HepG2 (cell line): ENCODE results near the gene METTL5. TPM values are rescaled to one million over a fixed set of nuclear protein-coding genes. Genes with fewer than 3 reads are reported as not detected.

ENCODE experiments used
- DNMT1 ChIP-seq: sonication (generic); formaldehyde crosslinking; IDR thresholded peaks from 2 replicates; pipeline ENCODE4 v1.5.1; 2020; ENCODE audit warnings: mild to moderate bottlenecking, missing genetic modification reagents
- FOSL2 ChIP-seq: sonication (generic); formaldehyde crosslinking; IDR thresholded peaks from 2 replicates; pipeline ENCODE4 v1.4.0; 2020; ENCODE audit warnings: missing genetic modification reagents
- HHEX ChIP-seq: IDR thresholded peaks from 2 replicates; pipeline ENCODE4 v1.6.1; 2016; ENCODE audit warnings: control low read depth
- MTA3 ChIP-seq: sonication (generic); formaldehyde crosslinking; IDR thresholded peaks from 2 replicates; pipeline ENCODE4 v1.4.0; 2020; ENCODE audit warnings: missing genetic modification reagents
- RFXANK ChIP-seq: IDR thresholded peaks from 2 replicates; pipeline ENCODE4 v1.6.1; 2016
- ZBTB37 ChIP-seq: sonication (generic); formaldehyde crosslinking; IDR thresholded peaks from 2 replicates; pipeline ENCODE4 v1.4.0; 2020; ENCODE audit warnings: mild to moderate bottlenecking, missing genetic modification reagents
- ZKSCAN1 ChIP-seq: fragments of 150-350 bp; IDR thresholded peaks from 2 replicates; pipeline ENCODE4 v1.6.1; 2014; ENCODE audit warnings: low read length
- ZNF17 ChIP-seq: sonication (generic); formaldehyde crosslinking; IDR thresholded peaks from 2 replicates; pipeline ENCODE4 v1.5.0; 2020; ENCODE audit warnings: mild to moderate bottlenecking, missing genetic modification reagents
- ZNF280D ChIP-seq: sonication (generic); formaldehyde crosslinking; IDR thresholded peaks from 2 replicates; pipeline ENCODE4 v1.5.1; 2020; ENCODE audit warnings: mild to moderate bottlenecking, missing genetic modification reagents
- ZNF556 ChIP-seq: sonication (generic); formaldehyde crosslinking; IDR thresholded peaks from 2 replicates; pipeline ENCODE4 v1.4.0; 2020; ENCODE audit warnings: mild to moderate bottlenecking, missing genetic modification reagents, borderline replicate concordance
- ZNF572 ChIP-seq: sonication (generic); formaldehyde crosslinking; IDR thresholded peaks from 2 replicates; pipeline ENCODE4 v1.5.1; 2020; ENCODE audit warnings: mild to moderate bottlenecking, missing genetic modification reagents
- ZNF644 ChIP-seq: IDR thresholded peaks from 2 replicates; pipeline ENCODE4 v1.6.1; 2016; ENCODE audit warnings: low read depth
- ZNF788 ChIP-seq: sonication (generic); formaldehyde crosslinking; IDR thresholded peaks from 2 replicates; pipeline ENCODE4 v1.5.0; 2020; ENCODE audit warnings: mild to moderate bottlenecking, missing genetic modification reagents, borderline replicate concordance
- polyA plus RNA-seq, 8 experiments: library from polyadenylated mRNA; depleted of rRNA in 3 of 8; stranded (reverse) in 7 of 8; unstranded in 1 of 8; fragments of >200 nt; fragmentation: Illumina TruSeq in 4 of 8; extraction: Trizol in 4 of 8; gene quantifications; 2 replicates each; pipeline versions ENCODE4 v1.2.1 to v1.2.3, GENCODE V29; 2011 to 2016; ENCODE audit warnings: low read depth in 4 of 8, missing spikeins in 1 of 8, mixed read lengths in 1 of 8; ENCODE audit not compliant: insufficient read depth in 1 of 8
- total RNA-seq, 5 experiments: library from RNA; depleted of rRNA; stranded (reverse); fragments of >200 nt; fragmentation: Illumina TruSeq; extraction: Trizol; gene quantifications; 2 replicates each; pipeline ENCODE4 v1.2.3, GENCODE V29; 2016; ENCODE audit warnings: low read depth in 1 of 5
- TF ChIP-seq, protein P1 (sequence below): sonication (generic); formaldehyde crosslinking; IDR thresholded peaks from 2 replicates; pipeline ENCODE4 v1.4.0; 2020; ENCODE audit warnings: missing genetic modification reagents, borderline replicate concordance

The METTL5 gene
- total and polyA plus RNA-seq, 2 of the 13 experiments (the other 11 are each of a cell fraction or from before 2014, with no cell fraction given), result 50.7 to 95.1 TPM

GRCh38 chr2:169824373-169825333 lies at the start of gene METTL5 (continued):
- TF ChIP-seq ZBTB37 (no peak), ZNF17 (CRISPR knock-in tag) (no peak), ZNF788 (CRISPR knock-in tag) (peak; percentile 90; the same call in 1 of the 2 replicates), ZNF280D (CRISPR knock-in tag) (peak; percentile 93), ZNF556 (CRISPR knock-in tag) (peak; percentile 98; the same call in 1 of the 2 replicates), ZNF572 (CRISPR knock-in tag) (peak; percentile 73; the same call in 1 of the 2 replicates), DNMT1 (CRISPR knock-in tag) (peak; percentile 88; the same call in 1 of the 2 replicates), ZNF644 (CRISPR knock-in tag) (peak; percentile 49; the same call in 1 of the 2 replicates), HHEX (CRISPR knock-in tag) (no peak), RFXANK (CRISPR knock-in tag) (no peak), ZKSCAN1 (peak; percentile 65), FOSL2 (peak; percentile 62), MTA3 (no peak)
- TF ChIP-seq, protein P1, sequence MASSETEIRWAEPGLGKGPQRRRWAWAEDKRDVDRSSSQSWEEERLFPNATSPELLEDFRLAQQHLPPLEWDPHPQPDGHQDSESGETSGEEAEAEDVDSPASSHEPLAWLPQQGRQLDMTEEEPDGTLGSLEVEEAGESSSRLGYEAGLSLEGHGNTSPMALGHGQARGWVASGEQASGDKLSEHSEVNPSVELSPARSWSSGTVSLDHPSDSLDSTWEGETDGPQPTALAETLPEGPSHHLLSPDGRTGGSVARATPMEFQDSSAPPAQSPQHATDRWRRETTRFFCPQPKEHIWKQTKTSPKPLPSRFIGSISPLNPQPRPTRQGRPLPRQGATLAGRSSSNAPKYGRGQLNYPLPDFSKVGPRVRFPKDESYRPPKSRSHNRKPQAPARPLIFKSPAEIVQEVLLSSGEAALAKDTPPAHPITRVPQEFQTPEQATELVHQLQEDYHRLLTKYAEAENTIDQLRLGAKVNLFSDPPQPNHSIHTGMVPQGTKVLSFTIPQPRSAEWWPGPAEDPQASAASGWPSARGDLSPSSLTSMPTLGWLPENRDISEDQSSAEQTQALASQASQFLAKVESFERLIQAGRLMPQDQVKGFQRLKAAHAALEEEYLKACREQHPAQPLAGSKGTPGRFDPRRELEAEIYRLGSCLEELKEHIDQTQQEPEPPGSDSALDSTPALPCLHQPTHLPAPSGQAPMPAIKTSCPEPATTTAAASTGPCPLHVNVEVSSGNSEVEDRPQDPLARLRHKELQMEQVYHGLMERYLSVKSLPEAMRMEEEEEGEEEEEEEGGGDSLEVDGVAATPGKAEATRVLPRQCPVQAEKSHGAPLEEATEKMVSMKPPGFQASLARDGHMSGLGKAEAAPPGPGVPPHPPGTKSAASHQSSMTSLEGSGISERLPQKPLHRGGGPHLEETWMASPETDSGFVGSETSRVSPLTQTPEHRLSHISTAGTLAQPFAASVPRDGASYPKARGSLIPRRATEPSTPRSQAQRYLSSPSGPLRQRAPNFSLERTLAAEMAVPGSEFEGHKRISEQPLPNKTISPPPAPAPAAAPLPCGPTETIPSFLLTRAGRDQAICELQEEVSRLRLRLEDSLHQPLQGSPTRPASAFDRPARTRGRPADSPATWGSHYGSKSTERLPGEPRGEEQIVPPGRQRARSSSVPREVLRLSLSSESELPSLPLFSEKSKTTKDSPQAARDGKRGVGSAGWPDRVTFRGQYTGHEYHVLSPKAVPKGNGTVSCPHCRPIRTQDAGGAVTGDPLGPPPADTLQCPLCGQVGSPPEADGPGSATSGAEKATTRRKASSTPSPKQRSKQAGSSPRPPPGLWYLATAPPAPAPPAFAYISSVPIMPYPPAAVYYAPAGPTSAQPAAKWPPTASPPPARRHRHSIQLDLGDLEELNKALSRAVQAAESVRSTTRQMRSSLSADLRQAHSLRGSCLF (CRISPR knock-in tag), result no peak
